GM19372 (cell line): ENCODE results near the gene ISCA1.
"Not testable (repeated sequence)": the region's sequence is repeated elsewhere in the genome, so short reads cannot be mapped to it uniquely, and the experiment has no call there.

ENCODE experiments used
- ATAC-seq: cut with Tn5 transposase; IDR thresholded peaks from one replicate; pipeline ENCODE4 v1.9.1; 2021; ENCODE audit warnings: mild to moderate bottlenecking, low read depth, moderate library complexity; ENCODE audit not compliant: unreplicated experiment

Gene ISCA1

GRCh38 chr9:86282077-86282978 is at the start of gene ISCA1:
Gene ISCA1 (minus strand): TSS chr9:86282538. CDS start chr9:86282458, 80 bp downstream.
- peak; percentile 76 for ATAC-seq

- no peak for ATAC-seq
These were observed 47.8 kb upstream of the ISCA1 start for GRCh38 chr9:86330186-86330585.

GRCh38 chr9:86329649-86330048 is 47.3 kb upstream of the ISCA1 start:
- ATAC-seq: no peak

GRCh38 chr9:86328156-86328555 is 45.8 kb upstream of the ISCA1 start:
- no peak for ATAC-seq

GRCh38 chr9:86326536-86326935 is 44.2 kb upstream of the ISCA1 start:
- no peak for ATAC-seq

- ATAC-seq: no peak
These were observed 42.6 kb upstream of the ISCA1 start for GRCh38 chr9:86324901-86325300.

- ATAC-seq: no peak
These were observed 42.0 kb upstream of the ISCA1 start for GRCh38 chr9:86324308-86324707.

- no peak for ATAC-seq
These were observed 40.8 kb upstream of the ISCA1 start for GRCh38 chr9:86322973-86323644.

- ATAC-seq: no peak
These were observed 39.0 kb upstream of the ISCA1 start for GRCh38 chr9:86321373-86321772.

- ATAC-seq: no peak
These were observed 35.8 kb upstream of the ISCA1 start for GRCh38 chr9:86318187-86318586.

GRCh38 chr9:86315078-86315477 is 32.7 kb upstream of the ISCA1 start:
- ATAC-seq: no peak

- ATAC-seq: not testable (repeated sequence)
These were observed 30.6 kb upstream of the ISCA1 start for GRCh38 chr9:86312959-86313358.

- no peak for ATAC-seq
These were observed 26.3 kb upstream of the ISCA1 start for GRCh38 chr9:86308687-86309086.

GRCh38 chr9:86304236-86304730 is 21.9 kb upstream of the ISCA1 start:
- no peak for ATAC-seq

- no peak for ATAC-seq
These were observed 21.1 kb upstream of the ISCA1 start for GRCh38 chr9:86303316-86303975.

- no peak for ATAC-seq
These were observed 19.3 kb upstream of the ISCA1 start for GRCh38 chr9:86301686-86302085.

GRCh38 chr9:86300701-86301100 is 18.4 kb upstream of the ISCA1 start:
- ATAC-seq: no peak

GRCh38 chr9:86298873-86299272 is 16.5 kb upstream of the ISCA1 start:
- ATAC-seq: no peak

- not testable (repeated sequence) for ATAC-seq
These were observed 8.0 kb upstream of the ISCA1 start for GRCh38 chr9:86290341-86290740.

GRCh38 chr9:86288499-86289198 is 6.3 kb upstream of the ISCA1 start:
- no peak for ATAC-seq
